DMS 273 (cell line): ENCODE measurements around the gene NKD2.

Experiments
- DNase-seq: peaks from one replicate; lab custom pipeline; 2025; ENCODE audit not compliant: unreplicated experiment; lab: John Stamatoyannopoulos, UW

The NKD2 gene

DNA sequence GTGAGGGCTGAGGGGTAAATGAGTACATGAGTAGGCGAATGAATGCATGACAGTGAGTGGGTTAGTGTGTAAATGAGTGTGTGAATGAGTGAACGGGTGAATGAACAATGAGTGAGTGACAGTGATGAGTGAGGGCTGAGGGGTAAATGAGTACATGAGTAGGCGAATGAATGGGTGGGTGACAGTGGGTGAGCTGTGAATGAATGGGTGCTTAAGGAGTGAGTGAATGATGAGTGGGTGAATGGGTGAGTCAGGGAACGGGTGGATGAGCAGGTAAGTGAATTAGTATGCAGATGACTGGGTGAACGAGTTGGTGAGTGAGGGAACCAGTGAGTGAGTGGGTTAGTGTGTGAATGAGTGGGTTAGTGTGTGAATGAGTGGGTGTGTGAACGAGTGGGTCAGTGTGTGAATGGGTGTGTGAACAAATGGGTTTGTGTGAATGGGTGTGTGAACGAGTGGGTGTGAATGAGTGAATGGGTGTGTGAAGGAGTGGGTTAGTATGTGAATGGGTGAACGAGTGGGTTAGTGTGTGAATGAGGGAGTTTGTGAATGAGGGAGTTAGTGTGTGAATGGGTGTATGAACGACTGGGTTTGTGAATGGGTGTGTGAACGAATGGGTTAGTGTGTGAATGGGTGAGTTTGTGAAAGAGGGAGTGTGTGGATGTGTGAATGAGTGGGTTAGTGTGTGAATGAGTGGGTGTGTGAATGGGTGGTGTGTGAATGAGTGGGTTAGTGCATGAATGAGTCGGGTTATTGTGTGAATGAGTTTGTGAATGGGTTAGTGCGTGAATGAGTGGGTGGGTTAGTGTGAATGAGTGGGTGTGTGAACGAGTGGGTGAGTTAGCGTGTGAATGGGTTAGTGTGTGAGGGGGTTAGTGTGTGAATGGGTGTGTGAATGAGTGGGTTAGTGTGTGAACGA is 32.9 kb downstream of the NKD2 start:
- no peak for DNase-seq

DNA sequence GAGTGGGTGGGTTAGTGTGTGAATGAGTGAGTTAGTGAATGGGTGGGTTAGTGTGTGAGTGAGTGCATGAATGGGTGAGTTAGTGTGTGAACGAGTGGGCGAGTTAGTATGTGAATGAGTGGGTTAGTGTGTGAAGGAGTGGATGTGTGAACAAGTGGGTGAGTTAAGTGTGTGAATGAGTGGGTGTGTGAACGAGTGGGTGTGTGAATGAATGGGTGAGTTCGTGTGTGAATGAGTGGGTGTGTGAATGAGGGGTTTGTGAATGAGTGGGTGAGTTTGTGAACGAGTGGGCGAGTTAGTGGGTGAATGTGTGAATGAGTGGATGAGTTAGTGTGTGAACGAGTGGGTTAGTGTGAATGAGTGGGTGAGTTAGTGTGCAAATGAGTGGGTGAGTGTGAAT is 34.0 kb downstream of the NKD2 start:
- DNase-seq: no peak

DNA sequence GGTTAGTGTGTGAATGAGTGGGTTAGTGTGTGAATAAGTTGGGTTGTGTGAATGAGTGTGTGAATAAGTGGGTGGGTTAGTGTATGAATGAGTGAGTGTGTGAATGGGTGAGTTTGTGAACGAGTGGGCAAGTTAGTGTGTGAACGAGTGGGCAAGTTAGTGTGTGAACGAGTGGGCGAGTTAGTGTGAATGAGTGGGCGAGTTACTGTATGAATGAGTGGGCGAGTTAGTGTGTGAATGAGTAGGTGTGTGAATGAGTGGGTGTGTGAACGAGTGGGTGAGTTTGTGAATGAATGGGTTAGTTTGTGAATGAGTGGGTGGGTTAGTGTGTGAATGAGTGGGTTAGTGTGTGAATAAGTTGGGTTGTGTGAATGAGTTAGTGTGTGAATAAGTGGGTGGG is 34.7 kb downstream of the NKD2 start:
- DNase-seq: no peak

DNA sequence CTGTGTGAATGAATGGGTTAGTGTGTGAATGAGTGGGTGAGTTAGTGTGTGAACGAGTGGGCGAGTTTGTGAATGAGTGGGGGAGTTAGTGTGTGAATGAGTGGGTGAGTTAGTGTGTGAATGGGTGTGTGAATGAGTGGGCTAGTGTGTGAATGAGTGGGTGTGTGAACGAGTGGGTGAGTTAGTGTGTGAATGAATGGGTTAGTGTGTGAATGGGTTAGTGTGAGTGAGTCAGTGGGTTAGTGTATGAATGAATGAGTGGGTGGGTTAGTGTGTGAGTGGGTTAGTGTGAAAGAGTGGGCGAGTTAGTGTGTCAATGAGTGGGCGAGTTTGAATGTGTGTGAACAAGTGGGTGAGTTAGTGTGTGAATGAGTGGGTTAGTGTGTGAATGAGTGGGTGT is 35.5 kb downstream of the NKD2 start:
- DNase-seq: no peak

DNA sequence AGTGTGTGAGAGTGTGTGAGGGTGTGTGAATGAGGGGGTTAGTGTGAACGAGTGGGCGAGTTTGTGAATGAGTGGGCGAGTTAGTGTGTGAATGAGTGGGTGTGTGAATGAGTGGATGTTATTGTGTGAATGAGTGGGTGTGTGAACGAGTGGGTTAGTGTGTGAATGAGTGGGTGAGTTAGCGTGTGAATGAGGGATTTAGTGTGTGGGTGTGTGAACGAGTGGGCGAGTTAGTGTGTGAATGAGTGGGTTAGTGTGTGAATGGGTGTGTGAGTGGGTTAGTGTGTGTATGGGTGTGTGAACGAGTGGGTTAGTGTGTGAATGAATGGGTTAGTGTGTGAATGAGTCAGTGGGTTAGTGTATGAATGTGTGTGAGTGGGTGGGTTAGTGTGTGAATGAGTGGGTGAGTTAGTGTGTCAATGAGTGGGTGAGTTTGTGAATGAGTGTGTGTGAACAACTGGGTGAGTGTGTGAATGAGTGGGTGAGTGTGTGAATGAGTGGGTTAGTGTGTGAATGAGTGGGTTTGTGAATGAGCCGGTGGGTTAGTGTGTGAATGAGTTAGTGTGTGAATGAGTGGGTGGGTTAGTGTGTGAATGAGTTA is 37.5 kb downstream of the NKD2 start:
- no peak for DNase-seq

DNA sequence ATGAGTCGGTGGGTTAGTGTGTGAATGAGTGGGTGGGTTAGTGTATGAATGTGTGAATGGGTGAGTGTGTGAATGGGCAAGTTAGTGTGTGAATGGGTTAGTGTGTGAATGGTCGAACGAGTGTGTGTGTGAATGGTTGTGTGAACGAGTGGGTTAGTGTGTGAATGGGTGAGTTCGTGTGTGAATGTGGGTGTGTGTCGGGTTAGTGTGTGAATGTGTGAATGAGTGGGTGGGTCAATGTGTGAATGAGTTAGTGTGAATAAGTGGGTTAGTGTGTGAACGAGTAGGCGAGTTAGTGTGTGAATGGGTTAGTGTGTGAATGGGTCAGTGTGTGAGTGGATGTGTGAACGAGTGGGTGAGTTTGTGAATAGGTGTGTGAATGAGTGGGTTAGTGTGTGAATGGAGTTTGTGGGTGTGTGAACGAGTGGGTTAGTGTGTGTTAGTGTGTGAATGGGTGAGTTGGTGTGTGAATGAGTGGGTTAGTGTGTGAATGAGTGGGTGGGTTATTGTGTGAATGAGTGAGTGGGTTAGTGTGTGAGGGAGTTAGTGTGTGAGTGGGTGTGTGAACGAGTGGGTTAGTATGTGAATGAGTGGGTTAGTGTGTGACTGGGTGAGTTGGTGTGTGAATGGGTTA is 38.8 kb downstream of the NKD2 start:
- DNase-seq: no peak

DNA sequence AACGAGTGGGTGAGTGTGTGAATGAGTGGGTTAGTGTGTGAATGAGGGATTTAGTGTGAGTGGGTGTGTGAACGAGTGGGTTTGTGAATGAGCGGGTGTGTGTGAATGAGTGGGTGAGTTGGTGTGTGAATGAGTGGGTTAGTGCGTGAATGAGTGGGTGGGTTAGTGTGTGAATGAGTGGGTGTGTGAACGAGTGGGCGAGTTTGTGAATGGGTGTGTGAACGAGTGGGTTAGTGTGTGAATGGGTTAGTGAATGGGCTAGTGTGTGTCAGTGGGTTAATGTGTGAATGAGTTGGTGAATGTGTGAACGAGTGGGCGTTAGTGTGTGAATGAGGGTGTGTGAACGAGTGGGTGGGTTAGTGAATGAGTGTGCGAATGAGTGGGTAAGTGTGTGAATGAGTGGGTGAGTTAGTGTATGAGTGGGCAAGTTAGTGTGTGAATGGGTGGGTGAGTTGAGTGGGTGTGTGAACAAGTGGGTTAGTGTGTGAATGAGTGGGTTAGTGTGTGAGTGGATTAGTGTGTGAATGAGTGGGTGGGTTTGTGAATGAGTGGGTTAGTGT is 39.6 kb downstream of the NKD2 start:
- DNase-seq: no peak

DNA sequence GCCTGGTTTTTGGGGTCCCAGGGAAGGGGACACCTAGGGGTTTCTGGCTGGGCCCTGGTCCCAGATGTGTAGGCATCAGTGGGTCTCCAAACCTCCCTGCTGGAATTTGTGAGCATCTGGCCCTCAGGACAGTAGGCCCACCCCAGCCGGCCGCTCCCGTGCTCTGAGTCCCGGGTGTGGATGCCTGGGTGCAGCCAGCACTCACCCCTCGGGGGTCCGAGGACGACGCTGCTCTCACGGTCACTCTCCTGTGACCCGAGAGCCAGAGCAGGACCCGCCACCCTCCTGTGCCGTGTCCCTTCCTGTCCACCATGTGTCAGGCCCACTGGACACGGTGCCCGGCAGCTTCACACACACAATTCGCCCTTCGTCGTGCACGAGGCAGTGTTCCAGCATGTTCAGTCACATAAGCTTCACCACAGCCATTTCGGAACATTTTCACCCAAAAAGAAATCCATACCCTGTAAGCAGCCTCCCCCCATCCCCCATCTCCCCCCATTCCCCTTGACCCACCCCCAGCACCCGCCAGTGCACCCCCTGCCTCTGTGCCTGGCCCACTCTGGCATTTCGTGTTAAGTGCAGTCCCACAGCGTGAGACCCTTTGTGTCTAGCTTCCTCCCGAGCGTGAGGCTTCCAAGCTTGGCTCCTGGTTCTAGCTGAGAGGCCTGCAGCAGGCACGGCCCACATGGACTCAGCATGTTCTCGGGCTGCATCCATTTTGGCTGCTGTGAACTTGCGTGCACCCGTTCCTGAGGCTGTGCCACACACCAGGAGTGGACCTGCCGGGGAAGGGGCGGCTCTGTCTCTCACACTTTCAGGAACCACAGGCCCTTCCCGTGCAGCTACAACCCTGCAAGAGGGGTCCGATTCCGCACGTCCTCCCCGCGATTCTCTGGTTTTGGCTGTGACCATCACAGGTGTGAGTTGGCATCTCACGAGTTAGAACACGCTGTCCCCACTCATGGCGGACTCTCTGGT is 40.5 kb downstream of the NKD2 start:
- DNase-seq: no peak

DNA sequence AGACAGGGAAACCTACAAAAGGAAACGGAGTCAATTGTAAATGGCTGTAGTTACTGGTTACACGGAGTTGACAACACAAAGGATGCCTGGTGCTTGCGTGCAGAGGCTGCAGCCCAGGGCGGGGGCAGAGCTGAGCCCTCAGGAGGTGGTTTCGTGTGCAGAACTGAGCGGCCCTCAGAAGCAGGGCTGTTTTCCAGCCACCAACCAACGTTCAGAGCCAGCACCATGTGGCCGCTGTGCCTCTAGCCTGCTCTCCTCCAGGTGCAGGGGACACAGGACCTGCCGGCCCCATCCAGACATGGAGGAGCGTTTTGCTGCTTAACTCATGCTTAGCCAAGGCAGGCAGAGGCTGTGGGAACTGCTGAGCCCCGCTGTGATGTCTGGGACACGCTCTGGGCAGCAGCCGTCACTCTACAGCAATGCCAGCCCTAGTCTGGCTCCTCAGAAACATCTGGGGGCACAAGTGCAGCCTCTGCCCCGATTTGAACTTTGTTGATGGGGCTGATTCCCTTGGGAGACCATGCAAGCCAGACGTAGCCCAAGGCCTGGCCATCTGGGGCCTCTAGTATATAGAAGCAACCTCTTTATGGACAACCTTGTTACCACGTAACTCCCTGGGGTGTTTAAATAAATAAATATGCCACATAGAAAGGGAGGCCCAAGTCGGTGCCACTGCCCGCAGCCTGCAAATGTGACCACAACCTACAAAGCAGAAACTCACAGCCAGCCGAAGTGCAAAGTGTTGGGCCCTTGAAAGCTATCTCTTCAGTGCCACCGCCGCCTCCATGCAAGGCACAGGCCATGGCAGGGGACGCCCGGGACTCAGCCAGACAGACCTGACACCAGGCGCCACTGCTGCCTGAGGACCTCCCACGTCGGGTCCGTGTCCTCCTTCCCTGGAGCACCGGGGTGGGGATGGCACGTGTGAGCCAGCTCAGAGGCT is 42.1 kb downstream of the NKD2 start:
- DNase-seq: peak; percentile 68

DNA sequence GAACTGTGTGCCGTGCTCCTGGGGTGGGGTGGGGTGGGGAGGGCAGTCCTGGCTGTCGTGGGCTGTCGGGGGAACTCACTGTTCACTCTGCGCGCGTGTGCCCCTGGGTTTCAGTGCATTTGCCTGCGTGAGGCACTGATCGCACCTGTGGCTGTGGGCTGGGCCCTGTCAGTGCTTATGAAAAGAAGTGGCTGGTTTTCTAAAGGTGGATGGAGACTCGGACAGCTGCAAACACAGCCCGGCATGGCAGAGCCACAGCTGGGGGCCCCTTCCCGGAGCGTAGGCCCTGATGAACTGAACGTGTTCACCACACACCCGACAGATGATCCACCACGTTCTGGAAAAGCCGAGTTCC is 42.7 kb downstream of the NKD2 start:
- no peak for DNase-seq

DNA sequence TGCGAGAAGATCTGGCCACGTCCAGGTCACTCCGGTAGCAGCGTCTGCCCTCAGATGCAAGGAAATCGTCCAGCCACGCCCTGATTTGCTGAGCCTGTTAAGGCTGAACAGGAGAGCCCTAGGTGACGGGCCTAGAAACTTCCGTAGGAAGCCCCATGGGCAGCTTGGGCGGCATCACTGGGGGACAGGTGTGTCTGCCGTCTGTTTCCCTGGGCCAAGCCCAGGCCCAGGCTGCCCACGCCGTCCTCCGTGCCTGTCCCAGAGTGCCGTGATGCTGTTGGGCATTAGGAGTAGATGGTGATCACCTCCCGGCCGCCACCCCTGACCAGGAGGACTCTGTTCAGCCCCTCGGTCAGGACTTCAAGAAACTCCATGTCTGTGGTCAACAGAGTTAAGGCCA is 43.5 kb downstream of the NKD2 start:
- no peak for DNase-seq

DNA sequence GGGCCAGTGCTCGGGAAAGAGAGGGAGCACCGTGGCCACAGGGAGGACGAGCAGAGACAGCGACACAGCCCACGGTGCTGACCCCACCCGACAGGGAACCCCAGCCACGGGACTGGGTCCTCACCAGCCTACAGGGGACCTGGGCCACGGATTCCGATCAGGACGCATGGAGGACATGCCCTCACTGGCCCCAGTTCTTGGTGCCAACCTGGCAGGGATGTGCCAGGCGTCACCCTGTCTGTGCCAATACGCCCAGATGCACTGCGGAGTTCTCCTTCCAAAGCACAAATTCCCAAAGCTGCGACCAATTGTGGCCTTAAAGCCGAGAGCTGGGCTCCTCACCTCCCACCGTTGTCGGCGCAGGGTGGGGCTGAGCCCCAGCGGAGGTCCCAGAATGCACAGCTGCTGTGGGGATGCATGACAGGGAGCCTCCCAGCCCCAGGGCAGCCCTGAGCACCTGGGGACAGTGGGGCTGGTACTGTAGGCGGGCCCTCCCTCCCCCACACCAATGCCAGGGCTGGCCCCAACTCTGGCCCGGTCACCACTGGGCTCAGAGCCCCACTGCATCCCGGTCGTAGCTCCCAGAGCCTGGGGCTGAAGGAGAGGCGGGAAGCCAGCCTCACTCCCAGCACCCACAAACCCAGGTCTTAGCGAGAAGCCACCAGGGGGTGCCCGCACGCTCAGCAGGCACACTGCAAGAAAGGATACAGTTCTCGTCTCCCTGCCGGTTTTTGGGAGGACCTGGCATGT is 44.2 kb downstream of the NKD2 start:
- peak; percentile 35 for DNase-seq

DNA sequence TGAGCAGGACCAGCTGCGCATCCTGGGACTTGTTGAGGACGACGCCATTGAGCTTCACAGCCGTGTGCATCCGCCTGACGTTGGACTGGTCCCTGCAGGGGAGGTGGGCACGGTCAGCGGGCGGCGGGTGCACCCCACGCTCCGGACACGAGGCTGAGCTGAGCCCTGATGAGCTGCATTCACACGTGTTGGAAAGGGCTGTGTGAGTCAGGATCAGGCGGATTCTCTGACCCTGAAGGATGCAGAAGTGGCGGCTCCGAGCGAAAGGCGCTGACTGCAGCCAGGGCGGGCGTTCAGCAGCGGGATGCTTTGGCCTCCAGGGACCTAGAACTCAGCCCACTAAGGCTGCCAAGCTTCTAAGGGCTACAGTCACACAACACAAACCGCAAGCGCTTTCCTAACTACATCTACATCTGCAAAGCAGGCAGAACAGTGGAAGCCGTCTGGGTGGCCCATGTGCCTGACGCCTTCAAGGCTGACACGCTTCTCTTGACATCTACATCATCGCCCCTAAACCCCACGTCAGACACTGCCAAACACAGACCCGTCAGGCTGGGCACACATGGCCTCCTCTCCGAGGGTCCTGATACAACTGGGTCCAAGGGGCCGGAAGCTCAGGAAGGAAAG is 44.9 kb downstream of the NKD2 start:
- DNase-seq: no peak

DNA sequence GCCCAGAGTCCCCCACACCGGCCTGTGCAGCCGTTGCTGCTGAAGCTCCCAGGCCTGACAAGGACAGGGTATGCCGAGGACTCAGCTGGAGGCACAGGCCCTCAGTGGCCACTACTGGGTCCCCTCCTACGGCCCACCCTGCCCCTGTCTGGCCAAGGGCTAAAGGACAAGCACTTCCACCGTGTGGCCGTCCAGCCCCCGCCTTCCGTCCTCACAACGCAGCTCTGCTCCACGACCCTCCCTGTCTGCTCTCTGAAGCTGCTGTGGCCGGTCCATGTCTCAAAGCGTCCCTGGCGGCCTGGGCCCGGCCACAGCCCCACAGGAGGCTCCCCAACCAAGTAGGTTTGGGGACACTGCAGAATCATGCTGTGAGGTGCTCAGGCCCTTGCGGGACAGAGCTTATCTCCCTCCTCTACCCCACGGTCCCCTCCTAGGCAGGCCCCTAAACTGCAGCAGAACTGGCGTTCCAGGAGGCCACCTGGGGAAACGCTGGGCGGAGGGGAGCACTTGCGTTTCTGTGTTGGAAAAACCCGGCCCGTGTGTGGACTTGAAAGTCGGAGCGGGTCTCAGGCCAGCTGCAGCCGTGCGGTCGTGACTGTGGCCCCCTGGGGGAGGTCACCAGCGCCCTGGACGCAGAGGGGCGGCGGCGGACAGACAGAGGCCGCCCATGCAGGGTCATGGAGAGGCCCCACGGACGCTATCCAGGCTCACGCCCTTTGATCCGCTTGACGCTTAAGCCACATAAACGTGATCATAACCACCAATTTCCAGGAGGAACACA is 45.6 kb downstream of the NKD2 start:
- DNase-seq: no peak

DNA sequence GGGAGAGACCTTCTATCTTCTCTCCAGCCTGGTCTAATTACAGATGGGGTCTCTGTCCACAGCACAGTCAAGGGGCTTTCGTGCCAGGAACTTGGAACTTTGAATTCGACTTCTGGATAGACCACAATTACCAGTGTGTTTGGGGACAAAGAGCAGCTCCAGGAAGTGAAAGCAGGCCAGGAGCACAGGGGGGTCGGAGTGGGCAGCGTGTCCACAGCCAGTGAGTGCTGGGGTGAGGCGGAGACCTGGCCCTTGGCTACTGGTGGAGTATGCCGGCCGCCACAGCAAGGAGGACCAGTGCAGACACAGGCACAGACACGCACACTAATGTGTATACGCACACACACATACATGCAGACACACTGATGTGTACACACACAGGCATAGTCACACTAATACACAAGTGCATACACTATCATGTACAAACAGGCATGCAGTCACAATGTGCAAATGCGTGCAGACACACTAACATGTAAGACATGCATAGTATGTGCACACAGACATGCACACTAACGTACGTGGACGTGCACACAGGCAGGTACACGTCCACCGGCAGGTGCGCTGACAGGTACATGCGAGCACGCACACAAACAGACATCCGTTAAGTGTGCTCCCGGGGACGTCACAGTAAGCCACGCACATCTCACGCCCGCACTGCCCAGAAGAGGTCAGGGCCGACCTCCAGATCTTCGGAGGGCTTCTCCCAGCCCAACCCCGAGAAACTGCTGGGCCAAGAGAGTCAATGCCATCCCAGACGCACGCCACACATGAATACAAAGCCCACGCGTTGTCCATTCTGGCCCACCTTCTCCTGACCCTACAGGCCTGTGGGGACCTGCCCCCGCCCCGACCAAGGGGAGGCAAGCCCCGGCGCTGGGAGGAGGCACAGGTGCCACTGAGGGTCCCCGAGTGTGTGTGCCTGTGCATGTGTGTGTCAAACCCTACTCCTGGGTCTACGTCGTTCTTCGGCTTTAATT is 46.5 kb downstream of the NKD2 start:
- DNase-seq: no peak

DNA sequence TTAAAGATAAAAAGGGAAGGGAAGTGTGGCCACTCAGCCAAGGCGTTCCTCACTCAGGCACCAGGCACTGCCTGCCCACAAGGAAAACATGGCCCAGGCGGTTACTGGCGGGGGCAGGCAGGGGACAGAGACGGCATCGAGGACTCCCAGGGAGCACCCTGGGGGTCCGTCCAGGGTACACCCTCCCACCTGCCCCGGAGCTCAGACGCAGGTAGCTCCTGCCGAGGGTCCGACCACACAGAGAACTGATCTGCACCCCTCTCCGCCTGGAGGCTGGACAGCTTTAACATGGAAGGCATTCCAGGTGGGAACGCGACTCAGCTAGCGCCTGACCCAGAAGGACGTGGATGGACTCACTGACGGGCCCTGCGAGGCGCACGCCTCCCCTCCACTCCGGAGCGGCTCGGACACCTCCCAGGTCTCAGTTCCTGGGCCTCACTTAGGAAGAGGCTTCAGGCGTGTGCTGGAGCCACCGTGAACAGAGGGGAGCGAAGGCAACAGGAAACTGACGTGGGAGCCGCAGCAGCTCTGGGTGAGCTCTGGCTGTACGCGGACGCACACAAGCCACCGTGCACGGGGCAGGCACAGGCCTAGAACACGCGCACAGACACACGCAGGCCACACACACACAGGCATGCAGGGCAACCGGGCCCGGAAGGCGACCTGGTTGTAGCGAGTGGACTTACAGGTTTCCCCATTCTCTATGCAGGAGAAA is 47.5 kb downstream of the NKD2 start:
- no peak for DNase-seq
